Neuron (in vitro differentiated cells): ENCODE results near the gene ECM1.

Experiments used
- H2AFZ ChIP-seq: one replicate; pipeline ENCODE4 v1.6.1; 2013; ENCODE audit warnings: low read depth, mild to moderate bottlenecking, inconsistent platforms, low read length, moderate library complexity
- H3K27me3 ChIP-seq: one replicate; pipeline ENCODE4 v1.6.1; 2013; ENCODE audit warnings: low read length; ENCODE audit not compliant: insufficient read depth
- H3K36me3 ChIP-seq: one replicate; pipeline ENCODE4 v1.6.1; 2013; ENCODE audit warnings: low read length; ENCODE audit not compliant: insufficient read depth
- H3K4me1 ChIP-seq: one replicate; pipeline ENCODE4 v1.6.1; 2013; ENCODE audit warnings: low read length; ENCODE audit not compliant: insufficient read depth
- H3K4me3 ChIP-seq: 2 replicates; pipeline ENCODE4 v1.5.1; 2013; ENCODE audit warnings: mild to moderate bottlenecking, low read length, moderate library complexity
- H3K9me3 ChIP-seq: one replicate; pipeline ENCODE4 v1.6.1; 2013; ENCODE audit warnings: low read length

Gene ECM1

DNA sequence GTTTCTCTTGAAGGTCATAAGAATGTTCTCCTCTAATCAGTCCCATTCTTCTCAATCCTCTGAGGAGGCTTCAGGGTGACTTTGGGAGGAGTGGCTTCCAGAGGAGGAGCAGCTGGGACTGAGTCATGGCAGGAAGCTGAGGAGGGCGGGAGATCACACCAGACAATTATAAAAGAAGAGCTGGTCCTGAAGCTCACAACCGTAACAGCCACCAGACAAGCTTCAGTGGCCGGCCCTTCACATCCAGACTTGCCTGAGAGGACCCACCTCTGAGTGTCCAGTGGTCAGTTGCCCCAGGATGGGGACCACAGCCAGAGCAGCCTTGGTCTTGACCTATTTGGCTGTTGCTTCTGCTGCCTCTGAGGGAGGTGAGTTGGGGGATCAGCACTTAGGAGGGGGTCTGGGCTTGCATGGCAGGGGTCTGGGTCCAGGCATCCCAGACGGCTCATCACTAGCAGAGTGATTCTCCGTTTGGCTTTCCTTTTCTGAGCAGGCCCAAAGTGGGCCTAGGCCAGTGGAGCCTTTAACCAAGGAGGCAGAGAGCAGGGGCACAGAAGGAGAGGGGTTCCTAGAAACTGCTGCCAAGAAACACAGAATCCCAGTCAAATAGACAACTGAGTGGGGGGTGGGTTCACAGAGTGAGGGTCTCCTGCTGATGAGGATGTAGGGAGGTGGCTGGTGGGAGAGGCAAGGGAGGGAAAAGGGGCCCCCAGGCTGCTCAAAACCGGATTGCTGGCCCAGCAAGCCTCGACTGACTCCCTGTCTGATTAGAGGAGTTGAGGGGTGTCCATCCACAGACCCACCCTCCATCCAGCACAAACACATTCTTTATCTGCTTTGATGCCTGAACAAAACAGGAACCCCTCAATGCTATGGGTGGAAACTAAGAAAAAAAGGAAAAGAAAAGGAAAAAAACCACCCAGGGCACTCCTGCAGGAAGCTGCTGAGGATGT is at the start of gene ECM1:
Gene ECM1 (plus strand): TSS at position 198 of the 953 bp plus-strand sequence. CDS start 101 bp downstream, at position 299.
- Histone ChIP-seq H3K36me3 (peaks cover 22% of the 10 kb centered on the region), H3K4me3 (no peak within 1 kb of the TSS), H2AFZ (no peak within 1 kb of the TSS), H3K27me3 (no peaks in the 10 kb centered on the region), H3K9me3 (no peaks in the 10 kb centered on the region), H3K4me1 (peaks cover 42% of the 10 kb centered on the region)

DNA sequence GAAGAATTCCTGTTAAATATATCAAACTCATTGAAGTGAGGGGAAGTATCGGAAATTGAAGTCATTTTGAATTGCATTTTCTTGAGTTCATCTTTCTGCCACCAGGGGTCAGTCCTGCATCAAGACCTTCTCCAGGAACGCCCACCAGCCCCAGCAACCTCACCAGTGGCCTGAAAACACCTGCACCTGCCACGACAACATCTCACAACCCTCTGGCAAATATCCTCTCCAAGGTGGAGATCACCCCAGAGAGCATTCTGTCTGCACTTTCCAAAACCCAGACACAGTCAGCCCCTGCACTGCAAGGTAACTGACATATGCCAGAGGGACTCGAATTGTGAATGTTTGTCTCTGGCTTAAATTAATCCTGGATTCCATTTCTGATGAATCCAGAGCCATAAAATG is 43.5 kb upstream of the ECM1 start:
- H3K36me3 ChIP-seq, result peaks cover 45% of the 10 kb centered on the region
- H3K4me3 ChIP-seq, result no peak overlapping the region
- H3K27me3 ChIP-seq, result no peaks in the 10 kb centered on the region
- no peaks in the 10 kb centered on the region for H3K4me1 ChIP-seq
- no peaks in the 10 kb centered on the region for H3K9me3 ChIP-seq
- H2AFZ ChIP-seq, result no peak overlapping the region

DNA sequence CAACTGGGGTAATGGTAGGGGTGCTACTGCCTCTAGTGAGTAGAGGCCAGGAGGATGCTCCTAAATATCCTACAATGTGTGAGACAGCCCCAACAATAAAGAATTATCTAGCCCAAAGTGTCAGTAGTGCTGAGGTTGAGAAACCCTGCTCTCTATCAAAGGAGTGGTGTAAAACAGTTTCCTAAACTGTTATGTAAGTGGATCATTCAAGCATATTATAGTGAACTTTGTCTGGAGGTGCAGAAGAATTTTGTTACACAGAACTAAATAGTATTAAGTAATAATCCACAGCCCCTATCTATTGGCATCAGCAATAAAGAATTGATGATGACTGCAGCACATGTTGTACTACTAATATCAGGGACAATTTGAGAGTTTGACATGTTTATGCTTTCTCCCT is 40.9 kb upstream of the ECM1 start:
- Histone ChIP-seq H3K36me3 (peaks cover 56% of the 10 kb centered on the region), H3K4me3 (no peak overlapping the region), H3K9me3 (no peaks in the 10 kb centered on the region), H2AFZ (no peak overlapping the region), H3K4me1 (no peaks in the 10 kb centered on the region), H3K27me3 (no peaks in the 10 kb centered on the region)

DNA sequence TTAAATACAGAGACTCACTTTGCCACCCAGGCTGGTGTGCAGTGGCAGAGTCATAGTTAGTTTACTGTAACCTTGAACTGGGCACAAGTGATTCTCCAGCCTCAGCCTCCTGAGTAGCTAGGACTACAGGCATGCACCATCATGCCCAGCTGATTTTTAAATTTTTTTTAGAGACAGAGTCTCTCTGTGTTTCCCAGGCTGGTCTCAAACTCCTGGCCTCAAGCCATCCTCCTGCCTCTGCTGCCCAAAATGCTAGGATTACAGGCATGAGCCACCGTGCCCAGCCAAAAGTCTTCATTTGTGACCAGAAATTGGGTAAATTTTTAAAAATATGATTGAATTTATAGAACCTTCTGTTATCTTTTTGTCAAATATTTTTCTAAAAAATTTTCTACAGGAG is 38.6 kb upstream of the ECM1 start:
- Histone ChIP-seq H3K36me3 (peaks cover 68% of the 10 kb centered on the region), H3K4me3 (no peak overlapping the region), H3K9me3 (no peaks in the 10 kb centered on the region)

DNA sequence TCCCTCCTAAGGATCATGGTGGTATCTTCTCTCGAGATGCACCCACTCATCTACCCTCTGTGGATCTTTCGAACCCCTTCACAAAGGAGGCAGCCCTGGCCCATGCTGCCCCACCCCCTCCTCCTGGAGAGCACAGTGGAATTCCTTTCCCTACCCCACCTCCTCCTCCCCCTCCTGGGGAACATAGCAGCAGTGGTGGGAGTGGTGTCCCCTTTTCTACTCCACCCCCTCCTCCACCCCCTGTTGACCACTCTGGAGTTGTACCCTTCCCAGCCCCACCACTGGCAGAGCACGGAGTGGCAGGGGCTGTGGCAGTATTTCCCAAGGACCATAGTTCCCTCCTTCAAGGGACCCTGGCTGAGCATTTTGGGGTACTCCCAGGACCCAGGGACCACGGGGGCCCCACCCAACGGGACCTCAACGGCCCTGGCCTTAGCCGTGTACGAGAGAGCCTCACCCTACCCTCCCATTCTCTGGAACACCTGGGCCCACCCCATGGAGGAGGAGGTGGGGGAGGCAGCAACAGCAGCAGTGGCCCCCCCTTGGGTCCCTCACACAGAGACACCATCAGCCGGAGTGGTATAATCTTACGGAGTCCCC is 35.2 kb upstream of the ECM1 start:
- no peaks in the 10 kb centered on the region for H3K4me1 ChIP-seq
- no peaks in the 10 kb centered on the region for H3K9me3 ChIP-seq
- peaks cover 45% of the 10 kb centered on the region for H3K36me3 ChIP-seq
- H3K4me3 ChIP-seq, result no peak overlapping the region
- no peak overlapping the region for H2AFZ ChIP-seq
- H3K27me3 ChIP-seq, result no peaks in the 10 kb centered on the region

More for the DNA sequence above, 38.6 kb upstream of the ECM1 start:
- Histone ChIP-seq H3K27me3 (no peaks in the 10 kb centered on the region), H2AFZ (no peak overlapping the region), H3K4me1 (no peaks in the 10 kb centered on the region)

DNA sequence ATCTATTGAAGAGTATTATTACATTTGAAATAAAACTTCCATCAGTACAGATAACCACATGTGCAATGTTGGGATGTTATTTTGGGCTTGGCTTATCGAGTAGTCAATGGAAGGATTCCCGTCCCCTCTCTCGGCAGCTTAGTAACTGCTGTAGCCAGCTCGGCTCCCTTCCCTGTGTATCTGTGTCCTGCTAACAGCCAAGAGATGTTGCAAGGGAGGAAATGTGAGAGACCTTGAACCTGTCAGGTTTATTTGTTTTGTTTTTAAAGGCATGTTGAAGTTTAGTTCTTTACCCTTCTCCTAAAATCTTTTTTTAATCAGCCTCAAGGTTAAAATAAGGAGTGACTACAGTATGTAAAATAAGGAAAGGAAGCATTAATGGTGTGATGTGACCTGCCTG is 34.2 kb upstream of the ECM1 start:
- H2AFZ ChIP-seq, result no peak overlapping the region
- no peaks in the 10 kb centered on the region for H3K27me3 ChIP-seq
- no peak overlapping the region for H3K4me3 ChIP-seq
- no peaks in the 10 kb centered on the region for H3K4me1 ChIP-seq
- H3K9me3 ChIP-seq, result no peaks in the 10 kb centered on the region
- peaks cover 44% of the 10 kb centered on the region for H3K36me3 ChIP-seq

DNA sequence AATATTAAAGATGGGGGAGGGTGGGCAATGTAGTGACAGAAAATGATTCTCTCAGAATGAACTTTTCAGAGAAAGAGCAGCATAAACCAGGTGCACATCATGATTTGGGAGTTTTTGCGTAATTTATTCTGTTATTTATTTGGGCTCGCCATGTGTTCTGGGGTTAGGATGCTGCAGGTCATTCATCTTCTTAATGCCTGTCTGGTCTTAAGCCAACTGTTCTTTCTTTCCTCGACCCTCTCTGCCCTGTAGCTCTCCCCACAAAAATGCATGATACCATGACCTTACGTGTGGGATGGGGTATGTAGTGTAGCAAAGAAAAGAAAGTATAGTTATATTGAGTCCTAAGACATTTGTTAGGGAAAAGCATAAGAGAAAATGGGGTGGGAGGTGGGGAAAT is 33.0 kb upstream of the ECM1 start:
- Histone ChIP-seq H3K4me1 (no peaks in the 10 kb centered on the region), H3K36me3 (peaks cover 40% of the 10 kb centered on the region), H3K9me3 (no peaks in the 10 kb centered on the region), H3K27me3 (no peaks in the 10 kb centered on the region), H2AFZ (no peak overlapping the region), H3K4me3 (no peak overlapping the region)

DNA sequence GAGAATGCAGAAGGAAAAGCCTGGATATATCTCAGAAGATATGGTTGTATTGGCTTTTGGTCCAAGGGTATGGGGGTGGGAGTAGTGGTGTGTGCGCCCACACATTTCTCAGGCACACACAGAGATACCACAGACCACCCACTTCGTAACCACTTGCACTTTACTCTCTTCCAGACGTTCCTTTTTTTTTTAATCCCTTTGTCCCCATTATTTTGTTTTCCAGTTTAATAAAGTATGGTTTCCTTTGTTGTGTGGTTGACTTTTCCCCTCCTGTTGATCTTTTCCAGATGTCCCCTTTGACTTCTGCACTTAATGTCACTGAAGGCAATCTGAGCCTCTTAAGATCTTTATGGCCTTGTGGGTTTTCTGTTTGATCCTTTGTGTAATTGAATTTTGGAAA is 31.2 kb upstream of the ECM1 start:
- no peak overlapping the region for H2AFZ ChIP-seq
- no peaks in the 10 kb centered on the region for H3K27me3 ChIP-seq
- H3K4me1 ChIP-seq, result no peaks in the 10 kb centered on the region
- no peaks in the 10 kb centered on the region for H3K9me3 ChIP-seq
- H3K36me3 ChIP-seq, result peaks cover 22% of the 10 kb centered on the region
- H3K4me3 ChIP-seq, result no peak overlapping the region

DNA sequence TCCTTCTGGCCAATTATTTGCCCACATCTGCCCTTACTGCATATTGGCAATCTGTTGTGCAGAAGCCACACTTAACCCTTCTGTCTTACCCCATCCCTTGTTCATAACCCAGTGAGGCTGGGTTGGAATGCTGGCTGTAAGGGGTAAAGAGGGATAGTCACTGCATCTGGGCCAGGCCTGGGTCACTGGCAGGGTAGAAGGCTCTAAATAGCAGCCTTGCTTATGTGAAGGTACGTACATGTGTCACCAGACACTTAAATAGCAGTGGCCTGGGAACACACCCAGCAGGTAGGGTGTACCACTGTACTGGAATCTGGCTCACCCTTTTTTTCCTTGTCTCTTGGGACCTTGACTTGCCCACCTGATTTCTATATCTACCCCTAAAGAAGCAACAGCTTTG is 30.6 kb upstream of the ECM1 start:
- H3K4me3 ChIP-seq, result no peak overlapping the region
- H3K4me1 ChIP-seq, result no peaks in the 10 kb centered on the region
- no peaks in the 10 kb centered on the region for H3K9me3 ChIP-seq
- H2AFZ ChIP-seq, result no peak overlapping the region
- no peaks in the 10 kb centered on the region for H3K27me3 ChIP-seq
- H3K36me3 ChIP-seq, result peaks cover 16% of the 10 kb centered on the region

DNA sequence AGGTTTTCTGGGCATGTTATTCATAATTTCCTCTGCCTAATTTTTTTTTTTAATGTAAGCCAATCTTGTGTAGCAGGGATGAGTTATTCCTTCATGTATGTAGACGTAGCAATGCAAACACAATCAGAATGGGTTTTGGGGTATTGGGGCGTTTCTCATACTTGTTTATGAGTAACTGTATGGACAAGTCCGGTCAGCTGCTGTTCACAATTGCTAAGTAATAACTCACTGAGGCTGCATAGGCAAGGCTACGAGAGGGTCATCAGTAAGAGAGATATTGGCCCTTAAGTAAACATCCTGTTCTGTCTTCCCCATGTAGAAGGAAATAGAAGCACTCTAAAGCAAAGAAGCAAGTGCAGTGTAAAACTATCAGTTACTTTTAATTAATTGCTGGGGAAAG is 30.2 kb upstream of the ECM1 start:
- H3K9me3 ChIP-seq, result no peaks in the 10 kb centered on the region
- no peaks in the 10 kb centered on the region for H3K4me1 ChIP-seq
- H3K36me3 ChIP-seq, result peaks cover 12% of the 10 kb centered on the region
- H3K27me3 ChIP-seq, result no peaks in the 10 kb centered on the region
- no peak overlapping the region for H3K4me3 ChIP-seq
- H2AFZ ChIP-seq, result no peak overlapping the region

DNA sequence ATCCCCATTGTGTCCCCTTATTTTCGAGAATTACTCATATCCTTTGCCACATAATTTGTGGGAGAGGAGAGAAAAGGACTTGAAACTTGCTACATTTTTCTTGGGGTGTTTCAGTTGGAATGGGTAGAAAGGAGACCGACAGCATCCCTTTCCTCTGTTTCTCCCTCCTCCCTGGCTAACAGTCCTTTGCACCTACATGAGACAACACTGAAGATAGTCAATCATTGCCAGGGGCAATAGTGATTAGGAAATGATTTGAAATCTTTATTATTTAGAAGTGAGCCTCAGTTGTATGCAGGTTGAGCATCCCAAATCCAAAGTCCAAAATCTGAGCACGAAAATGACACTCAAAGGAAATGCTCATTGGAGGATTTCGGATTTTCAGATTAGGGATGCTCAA is 28.5 kb upstream of the ECM1 start:
- H3K4me1 ChIP-seq, result no peaks in the 10 kb centered on the region
- H2AFZ ChIP-seq, result no peak overlapping the region
- H3K4me3 ChIP-seq, result no peak overlapping the region
- no peaks in the 10 kb centered on the region for H3K27me3 ChIP-seq
- H3K9me3 ChIP-seq, result no peaks in the 10 kb centered on the region
- peaks cover 2% of the 10 kb centered on the region for H3K36me3 ChIP-seq

DNA sequence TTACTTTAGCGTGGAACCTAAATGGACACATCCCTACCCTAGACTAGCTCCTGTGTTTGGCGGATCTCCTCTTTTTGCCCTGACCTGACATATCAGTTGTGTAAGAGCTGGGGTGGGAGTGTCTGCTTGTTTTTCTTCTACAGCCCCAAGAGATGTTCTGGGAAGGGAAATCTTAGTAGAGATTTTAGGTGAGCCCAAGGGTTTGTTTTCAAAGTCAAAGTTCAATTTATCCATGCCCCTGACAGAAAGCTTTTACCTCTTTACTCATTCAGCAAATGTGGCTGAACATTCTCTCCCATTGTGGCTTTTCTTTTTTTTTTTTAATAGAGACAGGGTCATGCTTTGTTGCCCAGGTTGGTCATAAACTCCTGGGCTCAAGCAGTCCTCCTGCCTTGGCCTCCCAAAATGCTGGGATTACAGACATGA is 28.0 kb upstream of the ECM1 start:
- Histone ChIP-seq H2AFZ (no peak overlapping the region), H3K4me3 (no peak overlapping the region), H3K36me3 (no peaks in the 10 kb centered on the region), H3K4me1 (no peaks in the 10 kb centered on the region), H3K27me3 (no peaks in the 10 kb centered on the region), H3K9me3 (no peaks in the 10 kb centered on the region)

DNA sequence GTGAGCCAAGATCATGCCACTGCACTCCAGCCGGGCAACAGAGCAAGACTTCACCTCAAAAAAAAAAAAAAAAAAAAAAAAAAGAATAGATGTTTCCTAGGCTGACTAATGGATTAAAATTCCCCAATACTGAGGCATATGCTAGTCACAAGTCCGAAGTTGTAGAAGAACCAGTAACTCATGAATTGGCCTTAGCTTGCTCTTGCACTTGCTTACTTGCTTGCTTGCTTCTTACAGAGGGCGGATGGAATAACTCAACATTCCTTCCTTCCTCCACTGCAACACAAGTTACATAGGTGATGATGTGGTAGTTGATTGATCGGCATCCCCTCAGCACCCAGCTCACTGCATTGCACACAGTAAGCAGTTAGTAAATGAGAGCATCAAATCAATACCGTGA is 23.5 kb upstream of the ECM1 start:
- peaks cover 8% of the 10 kb centered on the region for H3K4me1 ChIP-seq
- no peak overlapping the region for H3K4me3 ChIP-seq
- H2AFZ ChIP-seq, result no peak overlapping the region
- peaks cover 8% of the 10 kb centered on the region for H3K36me3 ChIP-seq
- H3K27me3 ChIP-seq, result no peaks in the 10 kb centered on the region
- H3K9me3 ChIP-seq, result no peaks in the 10 kb centered on the region
